ENCODE data around the gene PRR23E.

PRR23E gene

GRCh38 chr3:127165694-127166485 is 27.0 kb upstream of the PRR23E start:
- DNase-seq: no peak

- no peak for DNase-seq
Measured at GRCh38 chr3:127166501-127167065, 26.3 kb upstream of the PRR23E start.

DNA sequence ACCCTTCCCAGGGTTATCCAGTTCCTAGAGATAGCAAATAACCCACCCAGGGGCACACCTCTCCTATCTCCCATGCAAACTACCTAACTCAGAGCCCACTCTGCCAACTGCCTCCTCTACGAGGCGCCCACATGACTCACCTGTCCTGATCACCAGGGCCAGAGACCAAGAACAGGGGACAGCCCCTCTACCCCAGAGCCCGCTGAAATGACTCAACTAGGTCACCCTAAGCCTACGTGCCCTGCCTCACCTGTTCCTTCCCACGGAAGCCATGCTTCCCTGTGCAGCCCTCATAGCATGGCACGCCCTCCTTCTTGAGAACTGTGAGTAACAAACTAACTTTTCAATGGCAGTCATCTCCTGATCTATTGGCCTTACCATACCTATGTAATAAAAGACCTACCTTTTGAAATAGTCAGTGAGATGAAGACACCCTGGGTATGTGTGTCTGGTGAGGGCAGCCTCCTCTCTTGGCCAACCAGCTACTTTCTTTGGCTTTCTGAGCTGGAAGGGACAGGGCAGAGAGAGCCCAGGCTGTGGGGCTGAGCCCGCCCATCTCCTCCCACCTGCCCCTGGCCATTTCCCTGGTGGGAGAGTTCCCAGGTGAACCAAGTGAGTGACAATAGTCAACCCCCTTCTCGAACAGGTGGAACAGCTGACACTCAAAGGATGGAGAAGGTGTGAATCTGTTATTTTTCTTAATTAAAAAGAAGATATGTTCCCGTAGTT is 25.5 kb upstream of the PRR23E start:
- no peak for DNase-seq

DNA sequence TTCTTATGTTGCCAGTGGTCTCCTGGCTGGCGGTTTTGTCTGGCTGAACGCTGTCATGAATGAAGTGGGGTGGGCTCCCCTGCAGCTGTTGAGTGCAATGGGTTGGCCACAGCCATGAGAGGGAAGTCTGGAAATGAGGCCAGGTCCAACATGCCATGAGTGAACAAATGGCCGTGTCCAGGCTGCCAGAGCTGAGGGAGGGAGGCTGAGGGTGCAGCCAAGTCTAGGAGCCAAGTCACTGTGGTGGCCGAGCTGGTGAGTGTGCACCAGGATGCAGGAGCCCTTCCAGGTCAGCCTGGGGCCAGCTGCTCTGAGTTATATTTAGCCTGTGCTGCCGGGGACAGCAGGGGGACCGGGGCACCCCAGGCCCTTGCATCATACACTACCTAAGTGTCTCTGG is 24.7 kb upstream of the PRR23E start:
- DNase-seq: no peak

DNA sequence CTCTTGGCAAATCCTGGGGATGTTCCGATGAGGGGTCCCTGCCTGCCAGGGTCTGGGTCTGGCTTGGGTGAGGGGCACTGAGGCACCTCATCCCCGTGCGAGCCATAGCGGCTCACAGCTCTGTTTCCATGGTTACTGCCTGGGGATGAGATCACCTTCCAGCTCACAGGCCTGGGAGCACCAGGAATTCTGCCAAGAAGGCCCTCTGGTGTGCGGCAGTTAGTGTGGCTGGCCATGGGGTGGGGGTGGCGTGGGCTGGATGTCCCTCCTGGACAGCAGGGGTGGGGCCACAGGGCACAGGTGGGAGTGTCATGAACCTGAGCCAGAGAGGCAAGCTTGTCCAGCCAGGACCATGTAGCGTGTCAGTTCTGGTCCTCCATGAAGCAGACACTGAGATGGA is 22.1 kb upstream of the PRR23E start:
- DNase-seq: no peak

DNA sequence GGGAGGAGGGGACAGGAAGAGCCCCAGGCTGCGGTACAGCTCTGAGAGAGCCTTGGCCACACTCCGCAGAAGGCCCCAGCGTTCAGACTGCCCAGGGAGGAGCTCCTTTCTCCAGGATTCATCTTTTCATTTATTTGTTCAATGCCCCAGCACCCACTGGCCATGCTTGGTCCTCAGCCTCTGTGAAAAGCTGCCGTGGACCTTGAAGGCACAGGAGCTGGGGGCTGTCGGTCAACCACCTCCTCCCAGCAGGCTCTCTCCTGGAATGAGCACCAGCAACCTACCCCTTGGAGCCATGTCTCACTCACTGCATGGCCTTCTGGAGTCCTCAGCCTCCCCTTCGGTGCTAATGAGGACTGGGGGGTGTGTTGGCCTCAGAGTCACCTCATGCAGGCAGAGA is 21.6 kb upstream of the PRR23E start:
- no peak for DNase-seq

GRCh38 chr3:127171721-127172120 is 21.2 kb upstream of the PRR23E start:
- no peak for DNase-seq

- no peak for DNase-seq
Measured at GRCh38 chr3:127172211-127172610, 20.7 kb upstream of the PRR23E start.

DNA sequence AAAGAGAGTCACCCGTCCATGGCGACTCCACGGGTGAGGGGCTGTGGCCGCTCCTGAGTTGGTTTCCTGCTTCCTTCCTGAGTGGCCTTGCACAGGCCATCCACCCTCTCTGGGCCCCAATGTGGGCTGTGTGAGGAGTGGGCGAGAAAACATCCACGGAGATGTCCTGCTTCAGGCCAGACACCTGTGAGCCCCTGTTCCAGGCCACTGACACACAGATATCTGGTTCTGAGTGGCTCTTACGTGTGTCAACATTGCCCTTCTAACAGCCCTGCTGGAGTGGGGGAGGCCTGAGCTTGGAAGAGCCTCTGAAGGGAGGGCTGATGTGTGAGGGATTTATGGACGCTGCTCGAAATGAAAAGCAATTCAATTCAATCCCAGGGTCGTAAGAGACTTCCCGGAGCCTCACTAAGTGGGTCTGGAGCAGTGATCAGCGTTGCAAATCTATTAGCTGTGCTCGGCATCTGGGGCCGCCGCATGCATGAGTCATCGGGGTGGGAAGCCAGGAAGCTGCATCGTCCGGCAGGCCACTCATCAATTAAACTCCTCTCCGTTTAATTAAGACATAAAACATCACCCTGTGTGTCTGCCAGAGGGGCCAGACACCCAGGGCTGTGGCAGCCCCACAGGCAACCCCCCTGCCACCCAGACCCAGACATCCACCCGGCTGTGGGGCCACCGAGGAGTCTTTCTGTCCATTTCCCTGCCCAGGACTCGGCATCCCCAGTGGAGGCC is 20.0 kb upstream of the PRR23E start:
- DNase-seq: no peak

DNA sequence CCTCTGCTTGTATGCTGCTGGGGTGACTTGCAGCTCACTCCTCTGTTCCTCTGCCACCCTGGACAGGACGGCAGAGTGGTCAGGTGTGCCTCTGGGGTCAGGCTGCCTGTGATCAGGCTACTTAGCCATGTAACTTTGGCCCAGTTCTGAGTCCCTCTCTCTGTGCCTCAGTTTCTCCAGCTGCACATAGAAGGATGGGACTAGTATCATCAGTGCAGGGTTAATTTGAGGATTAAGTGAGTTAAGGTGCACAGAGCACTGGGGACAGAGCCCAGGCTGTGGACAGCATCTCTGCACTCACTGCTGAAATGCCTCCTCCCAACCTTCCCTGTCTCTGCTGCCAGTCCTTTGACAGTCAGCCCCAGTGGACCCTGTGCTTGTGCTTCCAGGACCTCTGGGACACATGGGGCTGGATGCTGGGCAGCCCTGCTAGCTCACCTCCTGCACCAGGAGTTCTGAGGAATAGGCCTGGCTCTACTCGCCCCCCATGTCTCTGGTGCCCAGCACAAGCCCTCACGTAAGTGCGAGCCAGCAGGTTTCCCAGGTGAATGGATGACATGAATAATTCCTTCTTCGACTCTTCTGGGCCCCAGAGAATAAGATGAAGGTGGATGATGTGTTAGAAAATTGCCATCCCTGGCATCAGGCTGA is 19.3 kb upstream of the PRR23E start:
- no peak for DNase-seq

- no peak for DNase-seq
Measured at GRCh38 chr3:127174284-127174683, 18.6 kb upstream of the PRR23E start.

- no peak for DNase-seq
Measured at GRCh38 chr3:127174715-127175140, 18.2 kb upstream of the PRR23E start.

- no peak for DNase-seq
Measured at GRCh38 chr3:127175272-127175671, 17.7 kb upstream of the PRR23E start.

- no peak for DNase-seq
Measured at GRCh38 chr3:127177226-127177625, 15.7 kb upstream of the PRR23E start.

DNA sequence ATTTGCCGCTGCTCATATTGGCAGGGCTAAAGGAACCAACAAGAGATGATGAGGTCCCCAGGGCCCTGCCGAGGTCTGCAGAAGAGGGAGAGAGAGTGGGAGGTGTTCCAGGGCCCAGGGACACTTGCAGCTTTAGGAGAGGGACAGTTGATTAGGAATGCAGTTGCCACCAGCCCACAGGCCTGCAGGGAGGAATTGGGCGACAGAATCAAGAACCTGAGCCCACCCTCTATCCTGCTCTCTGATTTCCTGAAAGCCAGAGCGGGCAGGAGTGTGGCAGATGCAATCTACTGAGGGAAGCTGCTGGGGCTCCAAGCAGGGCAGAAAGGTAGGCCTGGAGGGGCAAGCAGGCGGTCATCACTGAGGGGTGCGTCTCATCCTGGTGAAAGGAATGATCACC is 12.1 kb upstream of the PRR23E start:
- no peak for DNase-seq

DNA sequence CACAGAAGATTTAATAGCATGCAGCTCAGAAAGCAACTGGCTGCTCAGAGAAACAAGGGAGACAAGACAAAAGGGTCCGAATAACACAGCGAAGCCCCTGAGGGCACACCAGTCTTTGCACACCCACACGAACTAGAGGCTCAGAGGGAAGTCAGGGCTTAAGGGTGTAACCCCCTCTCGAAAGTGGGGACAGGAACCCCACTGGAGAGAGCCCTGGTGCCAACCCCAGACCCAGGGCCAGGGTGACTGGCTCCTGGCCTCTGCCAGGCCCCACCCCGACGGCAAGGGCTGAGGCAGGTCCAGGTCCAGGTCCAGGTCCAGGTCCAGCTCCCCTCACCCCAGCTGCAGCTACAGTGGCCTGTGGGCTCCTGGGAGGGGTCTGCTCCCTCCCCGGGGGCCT is 10.5 kb upstream of the PRR23E start:
- no peak for DNase-seq

DNA sequence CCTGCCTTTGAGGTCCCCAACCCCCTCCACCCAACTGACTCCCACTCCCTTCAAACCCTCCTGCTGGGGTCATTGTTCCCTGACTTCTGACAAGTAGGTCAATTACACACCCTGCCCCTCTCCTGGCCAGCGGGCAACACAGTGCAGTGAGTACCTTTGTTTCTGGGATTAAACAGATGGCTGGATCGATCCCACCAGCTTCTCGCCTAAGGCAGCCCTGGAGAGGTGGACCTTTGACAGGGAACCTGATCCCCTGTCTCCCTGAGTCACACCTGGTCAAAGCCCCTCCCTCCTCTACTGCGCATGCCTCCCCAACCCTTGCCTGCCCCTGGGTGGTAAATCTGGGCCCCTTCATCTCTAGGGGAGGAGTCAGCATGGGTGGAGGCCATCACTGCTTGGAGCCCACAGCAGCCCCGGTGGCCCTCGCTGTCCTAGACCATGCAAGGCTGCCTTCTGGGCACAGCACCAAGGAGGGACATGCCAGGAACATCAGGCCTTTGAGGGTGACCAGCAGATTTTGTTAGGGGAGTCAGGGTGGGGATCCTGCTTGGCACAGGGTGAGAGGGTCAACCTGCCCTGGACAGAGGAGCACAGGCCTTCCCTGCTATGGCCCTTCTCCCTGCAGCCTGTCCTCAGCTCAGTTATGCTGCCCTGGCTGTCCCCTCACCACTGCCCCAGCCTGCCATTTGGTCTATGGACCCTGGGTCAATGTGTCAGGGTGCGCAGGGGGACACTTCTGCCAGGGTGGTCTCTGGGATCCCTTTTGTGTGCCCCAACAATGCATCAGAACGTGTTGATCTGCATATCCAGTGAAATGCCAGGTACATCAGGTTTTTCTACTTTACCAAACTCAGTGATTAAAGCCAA is 9.8 kb upstream of the PRR23E start:
- DNase-seq: no peak

GRCh38 chr3:127183931-127184869 is 8.7 kb upstream of the PRR23E start:
- DNase-seq: no peak

- DNase-seq: no peak
Measured at GRCh38 chr3:127184870-127185216, 8.1 kb upstream of the PRR23E start.

- no peak for DNase-seq
Measured at GRCh38 chr3:127185268-127185667, 7.7 kb upstream of the PRR23E start.
